HepG2 (cell line): ENCODE data around the gene ZNF154. TPM values are rescaled to one million over a fixed set of nuclear protein-coding genes. Genes with fewer than 3 reads are reported as not detected.

Experiments used
- ATAC-seq: fragments of 200-7000 bp; cut with Tn5 transposase; 3 replicates; pipeline ENCODE4 v1.9.1; 2020; ENCODE audit warnings: mild to moderate bottlenecking, moderate library complexity
- Bru-seq: library from RNA; stranded (reverse); fragments of 400-500 nt; gene quantifications from one replicate; lab custom pipeline; 2021; lab: Mats Ljungman, UMichigan
- BruChase-seq, 2 experiments: library from RNA; stranded (reverse); fragments of 400-500 nt; gene quantifications; one replicate each; lab custom pipeline; 2021; lab: Mats Ljungman, UMichigan
- BruUV-seq: library from RNA; stranded (reverse); fragments of 400-500 nt; replicated peaks from 2 replicates; lab custom pipeline; 2021; lab: Mats Ljungman, UMichigan
- CTCF ChIA-PET: fragments of 300-600 bp; formaldehyde crosslinking; extraction: SDS; loops from one replicate; lab custom pipeline; 2021; ENCODE audit warnings: low total read pairs, inconsistent platforms, low intra/inter-chr PET ratio; lab: Yijun Ruan, JAX
- POLR2A ChIA-PET: fragments of 350-600 bp; sonication (Branson Sonifier 250); formaldehyde crosslinking; loops from one replicate; lab custom pipeline; 2020; ENCODE audit warnings: antibody characterized with exemption, inconsistent platforms; lab: Yijun Ruan, JAX
- DNase-seq: peaks from one replicate; pipeline ENCODE4 v3.0.0-alpha.2; 2015; ENCODE audit warnings: low spot score
- FAIRE-seq: peaks from 3 replicates; lab custom pipeline; 2011; peaks lifted over from hg19 to GRCh38; lab: Jason Lieb, UNC
- H2AFZ ChIP-seq: one replicate; pipeline ENCODE4 v1.6.1; 2011; ENCODE audit warnings: low read length, inconsistent platforms
- H3K27ac ChIP-seq: fragments of 300-600 bp; 3 replicates; pipeline ENCODE4 v1.8.0; 2011; ENCODE audit warnings: mixed run types, mild to moderate bottlenecking, mixed read lengths, low read length, inconsistent platforms; ENCODE audit not compliant: insufficient read depth; ENCODE audit errors: extremely low read length
- H3K27me3 ChIP-seq, 2 experiments: fragments of 200-600 bp in 1 of 2; 2 replicates in 1 of 2; 3 replicates in 1 of 2; pipeline versions ENCODE4 v1.6.0 to v1.8.0; 2011; ENCODE audit warnings: low read length in 2 of 2, mild to moderate bottlenecking in 2 of 2, moderate library complexity in 2 of 2, inconsistent platforms in 1 of 2; ENCODE audit not compliant: insufficient read depth in 2 of 2, control insufficient read depth in 1 of 2
- H3K36me3 ChIP-seq, 2 experiments: fragments of 200-600 bp in 1 of 2; replicated peaks in 1 of 2; 2 replicates in 1 of 2; 3 replicates in 1 of 2; pipeline versions ENCODE4 v1.5.1 to v1.8.0; 2011; ENCODE audit warnings: low read length in 2 of 2, inconsistent platforms in 1 of 2; ENCODE audit not compliant: insufficient read depth in 2 of 2, control insufficient read depth in 1 of 2
- H3K4me1 ChIP-seq: 2 replicates; pipeline ENCODE4 v1.5.1; 2012; ENCODE audit warnings: low read length, inconsistent platforms; ENCODE audit not compliant: insufficient read depth
- H3K4me2 ChIP-seq: 2 replicates; pipeline ENCODE4 v1.6.0; 2011; ENCODE audit warnings: low read depth, low read length, inconsistent platforms
- H3K4me3 ChIP-seq, 3 experiments: fragments of 200-600 bp in 1 of 3; sonication (generic), shearing (Covaris generic) in 1 of 3; replicated peaks in 1 of 3; 2 replicates each; pipeline ENCODE4 v1.5.1; 2011 to 2016; ENCODE audit warnings: low read length in 3 of 3, inconsistent platforms in 2 of 3, low read depth in 2 of 3, mild to moderate bottlenecking in 2 of 3, control low read depth in 1 of 3, mixed read lengths in 1 of 3; ENCODE audit not compliant: insufficient read depth in 1 of 3
- H3K79me2 ChIP-seq: one replicate; pipeline ENCODE4 v1.6.1; 2011; ENCODE audit warnings: low read length, inconsistent platforms; ENCODE audit not compliant: insufficient read depth
- H3K9ac ChIP-seq: 2 replicates; pipeline ENCODE4 v1.6.0; 2011; ENCODE audit warnings: mild to moderate bottlenecking, low read depth, low read length, inconsistent platforms; ENCODE audit not compliant: insufficient read depth
- H3K9me3 ChIP-seq: 2 replicates; pipeline ENCODE4 v1.5.1; 2012; ENCODE audit warnings: mild to moderate bottlenecking, low read length
- H4K20me1 ChIP-seq: 2 replicates; pipeline ENCODE4 v1.6.0; 2011; ENCODE audit warnings: inconsistent platforms, mild to moderate bottlenecking, low read length, moderate library complexity; ENCODE audit not compliant: insufficient read depth
- AGO2 ChIP-seq: fragments of 200-400 bp; formaldehyde crosslinking; optimal IDR thresholded peaks from 2 replicates; pipeline ENCODE3; 2017; ENCODE audit warnings: mild to moderate bottlenecking, low read depth, low read length, moderate library complexity
- MXD1 ChIP-seq: sonication (generic); formaldehyde crosslinking; IDR thresholded peaks from 2 replicates; pipeline ENCODE4 v1.4.0; 2020; ENCODE audit warnings: mild to moderate bottlenecking, missing genetic modification reagents
- ZBTB44 ChIP-seq: sonication (generic); formaldehyde crosslinking; IDR thresholded peaks from 2 replicates; pipeline ENCODE4 v1.4.0; 2020; ENCODE audit warnings: missing genetic modification reagents
- ZNF121 ChIP-seq: sonication (generic); formaldehyde crosslinking; IDR thresholded peaks from 2 replicates; pipeline ENCODE4 v1.5.0; 2020; ENCODE audit warnings: mild to moderate bottlenecking, missing genetic modification reagents
- ZNF577 ChIP-seq: sonication (generic); formaldehyde crosslinking; IDR thresholded peaks from 2 replicates; pipeline ENCODE4 v1.4.0; 2020; ENCODE audit warnings: mild to moderate bottlenecking, low read depth, missing genetic modification reagents, borderline replicate concordance
- WGBS: methylation state at CpG from one replicate; pipeline ENCODE4 v1.1.6; 2017; ENCODE audit warnings: low lambda C conversion rate; 5-methylcytosine and 5-hydroxymethylcytosine counted together
- in situ Hi-C: cut with HindIII; loops from 2 replicates; pipeline ENCODE4 v1.10.0; 2017; ENCODE audit warnings: low pct_unique_long_range_greater_than_20kb; ENCODE audit not compliant: extremely low pct_ligation_motif_present
- intact Hi-C: fragments of 100-400 bp; cut with micrococcal nuclease; formaldehyde crosslinking; loops from one replicate; pipeline ENCODE4 v1.10.0; 2022; ENCODE audit not compliant: unreplicated experiment
- long read RNA-seq, 2 experiments: library from RNA in 1 of 2; library from polyadenylated mRNA in 1 of 2; stranded (forward) in 1 of 2; unstranded in 1 of 2; transcript quantifications; one replicate each; pipeline ENCODE4 v2.0.0, GENCODE V29; 2019 to 2022
- polyA minus RNA-seq, 3 experiments: library from RNA; depleted of rRNA, polyadenylated mRNA; stranded (reverse); fragments of >200 nt; gene quantifications; 2 replicates each; pipeline ENCODE4 v1.2.3, GENCODE V29; 2011; ENCODE audit warnings: low replicate concordance in 1 of 3
- polyA plus RNA-seq, 8 experiments: library from polyadenylated mRNA; depleted of rRNA in 3 of 8; stranded (reverse) in 7 of 8; unstranded in 1 of 8; fragments of >200 nt; fragmentation: Illumina TruSeq in 4 of 8; extraction: Trizol in 4 of 8; gene quantifications; 2 replicates each; pipeline versions ENCODE4 v1.2.1 to v1.2.3, GENCODE V29; 2011 to 2016; ENCODE audit warnings: low read depth in 4 of 8, missing spikeins in 1 of 8, mixed read lengths in 1 of 8; ENCODE audit not compliant: insufficient read depth in 1 of 8
- total RNA-seq, 5 experiments: library from RNA; depleted of rRNA; stranded (reverse); fragments of >200 nt; fragmentation: Illumina TruSeq; extraction: Trizol; gene quantifications; 2 replicates each; pipeline ENCODE4 v1.2.3, GENCODE V29; 2016; ENCODE audit warnings: low read depth in 1 of 5

Gene ZNF154
- total RNA-seq (2016; rRNA removed; fragmentation: Illumina TruSeq; extraction: Trizol): not detected in 2 replicates
- not detected in 2 replicates for total RNA-seq (2016; cell fraction: cytosol; rRNA removed; fragmentation: Illumina TruSeq; extraction: Trizol; ENCODE audit: low read depth)
- not detected in 2 replicates for total RNA-seq (2016; cell fraction: insoluble cytoplasmic fraction; rRNA removed; fragmentation: Illumina TruSeq; extraction: Trizol)
- not detected in 2 replicates for total RNA-seq (2016; cell fraction: membrane; rRNA removed; fragmentation: Illumina TruSeq; extraction: Trizol)
- total RNA-seq (2016; cell fraction: nucleus; rRNA removed; fragmentation: Illumina TruSeq; extraction: Trizol): not detected in 2 replicates
- polyA plus RNA-seq (2011; rRNA removed): not detected in 2 replicates
- not detected in 2 replicates for polyA plus RNA-seq (2011; cell fraction: cytosol; rRNA removed)
- polyA plus RNA-seq (2011; cell fraction: nucleus; rRNA removed): not detected in 2 replicates
- 0.16 and 0.32 TPM in 2 replicates for polyA plus RNA-seq (2012)
- polyA plus RNA-seq (2016; cell fraction: cytosol; fragmentation: Illumina TruSeq; extraction: Trizol; ENCODE audit: low read depth): not detected in 2 replicates
- polyA plus RNA-seq (2016; cell fraction: insoluble cytoplasmic fraction; fragmentation: Illumina TruSeq; extraction: Trizol; ENCODE audit: low read depth): not detected in 2 replicates
- not detected in 2 replicates for polyA plus RNA-seq (2016; cell fraction: membrane; fragmentation: Illumina TruSeq; extraction: Trizol; ENCODE audit: low read depth)
- polyA plus RNA-seq (2016; cell fraction: nucleus; fragmentation: Illumina TruSeq; extraction: Trizol; ENCODE audit: insufficient read depth, low read depth): not detected in 2 replicates
- polyA minus RNA-seq (2011; rRNA and poly(A)+ RNA removed; ENCODE audit: low replicate concordance): not detected in 2 replicates
- polyA minus RNA-seq (2011; cell fraction: cytosol; rRNA and poly(A)+ RNA removed): not detected in 2 replicates
- polyA minus RNA-seq (2011; cell fraction: nucleus; rRNA and poly(A)+ RNA removed): not detected in 2 replicates
- Bru-seq, nascent RNA: percentile 7 among the genes with signal in this experiment
- BruChase-seq, experiment 1, labeled RNA remaining after a 6-hour chase: percentile 12 among the genes with signal in this experiment
- percentile 13 among the genes with signal in this experiment for BruChase-seq, experiment 2, labeled RNA remaining after a 2-hour chase
- long read RNA-seq, experiment 1: 0 reads
- long read RNA-seq, experiment 2: 0 reads

DNA sequence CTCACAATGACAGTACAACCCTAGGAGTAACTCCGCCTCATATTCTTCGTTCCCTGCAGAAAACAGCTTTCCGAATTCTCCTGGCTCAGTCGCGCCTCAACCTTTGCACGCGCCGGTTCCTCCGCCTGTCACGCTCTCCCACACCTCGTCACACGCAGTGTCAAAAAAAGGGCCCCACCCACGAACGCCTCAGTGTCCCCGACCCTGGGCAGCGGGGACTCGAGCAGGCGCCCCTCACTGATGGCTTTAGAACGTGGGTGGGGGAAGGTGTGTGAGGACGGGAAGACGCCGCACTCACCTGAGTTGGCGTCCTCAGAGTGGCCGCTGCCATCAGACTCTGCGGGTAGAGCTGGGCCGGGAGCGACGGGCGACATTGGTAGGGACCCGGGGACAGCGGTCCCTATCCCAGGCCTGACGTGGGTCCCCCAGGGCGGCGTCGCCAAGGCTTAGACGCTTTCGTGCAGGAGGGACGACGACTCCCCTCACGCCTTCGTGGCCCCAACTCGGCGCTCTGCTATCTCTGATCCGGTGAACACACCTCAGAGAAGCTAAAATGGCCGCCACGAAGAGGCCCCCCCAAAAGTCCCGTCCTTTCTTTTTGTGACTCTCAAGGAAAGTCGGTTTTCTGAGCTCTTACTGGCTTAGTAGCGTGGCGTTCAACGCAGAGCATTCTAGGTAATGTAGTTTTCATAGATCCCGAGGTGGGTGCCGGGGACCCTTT, at the start of gene ZNF154:
ZNF154 (minus strand) TSS at position 564 of the 721 bp plus-strand sequence; CDS start at position 331, 233 bp downstream.
- Histone ChIP-seq H3K4me2 (no peak within 1 kb of the TSS), H3K9ac (no peak within 1 kb of the TSS), H3K27me3 (no peaks in the 10 kb centered on the region), H3K9me3 (no peaks in the 10 kb centered on the region), H3K36me3 (peaks cover 0 to 9% of the 10 kb centered on the region in 2 experiments; a peak in 1 of 5 replicates), H3K4me1 (no peaks in the 10 kb centered on the region), H3K79me2 (no peaks in the 10 kb centered on the region), H3K27ac (no peak within 1 kb of the TSS), H2AFZ (no peak within 1 kb of the TSS), H4K20me1 (no peaks in the 10 kb centered on the region), H3K4me3 (no peak within 1 kb of the TSS)
- ChIA-PET POLR2A (no interaction called here), CTCF (no interaction called here)
- no peak for FAIRE-seq
- TF ChIP-seq AGO2 (peak; percentile 32), ZBTB44 (CRISPR knock-in tag) (no peak), MXD1 (no peak), ZNF121 (CRISPR knock-in tag) (no peak), ZNF577 (CRISPR knock-in tag) (no peak)
- ATAC-seq: no peak
- intact Hi-C loops (no loop called here), in situ Hi-C loops (no loop called here)
- WGBS: 97% methylated on average over 53 of the region's 53 CpGs
- no peak for DNase-seq
- no TSS peak for BruUV-seq
